B cell (primary cell): ENCODE measurements around the gene KIF14. TPM values are rescaled to one million over a fixed set of nuclear protein-coding genes. Genes with fewer than 3 reads are reported as not detected.

Experiments used
- ATAC-seq: fragments of 200-7000 bp; cut with Tn5 transposase; one replicate; pipeline ENCODE4 v1.10.0; 2021; ENCODE audit warnings: low read depth, mild to moderate bottlenecking, moderate number of reproducible peaks, moderate library complexity
- CTCF ChIA-PET: fragments of 350-600 bp; sonication (Branson Sonifier 250); formaldehyde crosslinking; loops from one replicate; lab custom pipeline; 2021; ENCODE audit warnings: antibody characterized with exemption, inconsistent platforms; lab: Charles Lee
- POLR2A ChIA-PET: fragments of 350-600 bp; sonication (Branson Sonifier 250); formaldehyde crosslinking; loops from one replicate; lab custom pipeline; 2021; ENCODE audit warnings: antibody characterized with exemption; lab: Charles Lee
- DNase-seq: peaks from one replicate; pipeline ENCODE4 v3.0.0; 2013
- H2AFZ ChIP-seq: 2 replicates; pipeline ENCODE4 v1.6.1; 2012; ENCODE audit warnings: mild to moderate bottlenecking, low read depth, low read length; ENCODE audit not compliant: insufficient read depth, poor library complexity, severe bottlenecking
- H3K27ac ChIP-seq, 2 donors: 1 replicate in 1 of 2; 2 replicates in 1 of 2; pipeline ENCODE4 v1.5.1; 2012 to 2013; ENCODE audit warnings: low read length in 2 of 2, mild to moderate bottlenecking in 2 of 2, moderate library complexity in 1 of 2
- H3K27me3 ChIP-seq, 4 experiments: fragments of 200-600 bp in 1 of 4; sonication (generic) in 1 of 4; replicated peaks in 1 of 4; 1 replicate in 2 of 4; 2 replicates in 2 of 4; pipeline versions ENCODE4 v1.6.1 to v1.7.0; 2013 to 2016; ENCODE audit warnings: low read length in 3 of 4, mild to moderate bottlenecking in 2 of 4, mixed read lengths in 1 of 4, moderate library complexity in 1 of 4; ENCODE audit not compliant: insufficient read depth in 4 of 4, control insufficient read depth in 3 of 4; ENCODE audit errors: control extremely low read depth in 1 of 4
- H3K36me3 ChIP-seq, 2 experiments: replicated peaks in 1 of 2; 1 replicate in 1 of 2; 2 replicates in 1 of 2; pipeline versions ENCODE4 v1.6.1 to v1.7.1; 2013; ENCODE audit warnings: low read length in 1 of 2; ENCODE audit not compliant: insufficient read depth in 2 of 2, control insufficient read depth in 1 of 2; ENCODE audit errors: control extremely low read depth in 1 of 2, extremely low read depth in 1 of 2
- H3K4me1 ChIP-seq, 2 donors: fragments of 200-600 bp in 1 of 2; sonication (generic) in 1 of 2; 1 replicate in 1 of 2; 2 replicates in 1 of 2; pipeline versions ENCODE4 v1.5.1 to v1.6.1; 2013 to 2017; ENCODE audit warnings: low read length in 2 of 2; ENCODE audit not compliant: control insufficient read depth in 2 of 2, insufficient read depth in 2 of 2
- H3K4me2 ChIP-seq: replicated peaks from 2 replicates; pipeline ENCODE3; 2012; ENCODE audit warnings: mild to moderate bottlenecking, low read depth, low read length; ENCODE audit not compliant: poor library complexity, severe bottlenecking
- H3K4me3 ChIP-seq, 5 experiments: fragments of 200-600 bp in 1 of 5; sonication (generic) in 1 of 5; 1 replicate in 3 of 5; 2 replicates in 2 of 5; pipeline versions ENCODE4 v1.5.1 to v1.7.0; 2011 to 2016; ENCODE audit warnings: low read length in 4 of 5, mild to moderate bottlenecking in 4 of 5, low read depth in 2 of 5, control low read depth in 1 of 5, moderate library complexity in 1 of 5; ENCODE audit not compliant: insufficient read depth in 1 of 5; ENCODE audit errors: control extremely low read depth in 1 of 5, extremely low read depth in 1 of 5
- H3K79me2 ChIP-seq: fragments of 200-600 bp; sonication (generic); one replicate; pipeline ENCODE4 v1.6.0; 2016; ENCODE audit warnings: low read length; ENCODE audit not compliant: control insufficient read depth, insufficient read depth
- H3K9ac ChIP-seq: fragments of 200-600 bp; sonication (generic); 2 replicates; pipeline ENCODE4 v1.6.1; 2017; ENCODE audit warnings: mild to moderate bottlenecking, low read length, moderate library complexity
- H3K9me3 ChIP-seq, 3 donors: one replicate each; pipeline versions ENCODE4 v1.6.1 to v1.7.1; 2013; ENCODE audit warnings: low read length in 2 of 3; ENCODE audit not compliant: control insufficient read depth in 2 of 3, insufficient read depth in 1 of 3; ENCODE audit errors: control extremely low read depth in 1 of 3
- H4K20me1 ChIP-seq: 2 replicates; pipeline ENCODE4 v1.6.0; 2012; ENCODE audit warnings: mild to moderate bottlenecking, low read length; ENCODE audit not compliant: insufficient read depth, control insufficient read depth, poor library complexity, severe bottlenecking
- H3K27ac Mint-ChIP-seq: one replicate; pipeline ENCODE4 v1.8.0; 2021; ENCODE audit warnings: mixed read lengths
- H3K27me3 Mint-ChIP-seq: one replicate; pipeline ENCODE4 v1.8.0; 2021; ENCODE audit warnings: mixed read lengths
- H3K4me1 Mint-ChIP-seq: one replicate; pipeline ENCODE4 v1.8.0; 2021; ENCODE audit warnings: mixed read lengths
- H3K4me3 Mint-ChIP-seq: one replicate; pipeline ENCODE4 v1.8.0; 2021; ENCODE audit warnings: mixed read lengths
- H3K9me3 Mint-ChIP-seq: one replicate; pipeline ENCODE4 v1.8.0; 2022; ENCODE audit warnings: mixed read lengths; ENCODE audit not compliant: insufficient read depth
- EZH2 ChIP-seq: IDR thresholded peaks from 2 replicates; pipeline ENCODE4 v1.6.1; 2012; ENCODE audit warnings: borderline replicate concordance, low read depth, mild to moderate bottlenecking, moderate library complexity, low read length; ENCODE audit not compliant: insufficient read depth, poor library complexity, severe bottlenecking
- WGBS: methylation state at CpG from one replicate; pipeline ENCODE4 v1.1.5; 2013; ENCODE audit warnings: missing lambda C conversion rate; ENCODE audit not compliant: insufficient coverage; 5-methylcytosine and 5-hydroxymethylcytosine counted together
- intact Hi-C: fragments of 100-400 bp; cut with micrococcal nuclease; formaldehyde crosslinking; loops from one replicate; pipeline ENCODE4 v1.10.0; 2022
- polyA plus RNA-seq: library from polyadenylated mRNA; depleted of rRNA; stranded (reverse); fragments of >200 nt; gene quantifications from 2 replicates; pipeline ENCODE4 v1.2.3, GENCODE V29; 2012
- total RNA-seq, 2 donors: library from RNA; stranded (reverse); fragments of 120-200 nt in 1 of 2; gene quantifications; 1 replicate in 1 of 2; 2 replicates in 1 of 2; pipeline versions ENCODE4 v1.2.3 to v1.2.4, GENCODE V29; 2013 to 2022
- TF ChIP-seq, protein P1 (sequence below): fragments of 200-600 bp; IDR thresholded peaks from one replicate; pipeline ENCODE4 v1.8.0; 2022; ENCODE audit warnings: antibody characterized with exemption, mild to moderate bottlenecking

KIF14 gene
- total and polyA plus RNA-seq, 2 donors (not counting 1 experiment from before 2014, with no cell fraction given) = 0.01 to 0.15 TPM

DNA sequence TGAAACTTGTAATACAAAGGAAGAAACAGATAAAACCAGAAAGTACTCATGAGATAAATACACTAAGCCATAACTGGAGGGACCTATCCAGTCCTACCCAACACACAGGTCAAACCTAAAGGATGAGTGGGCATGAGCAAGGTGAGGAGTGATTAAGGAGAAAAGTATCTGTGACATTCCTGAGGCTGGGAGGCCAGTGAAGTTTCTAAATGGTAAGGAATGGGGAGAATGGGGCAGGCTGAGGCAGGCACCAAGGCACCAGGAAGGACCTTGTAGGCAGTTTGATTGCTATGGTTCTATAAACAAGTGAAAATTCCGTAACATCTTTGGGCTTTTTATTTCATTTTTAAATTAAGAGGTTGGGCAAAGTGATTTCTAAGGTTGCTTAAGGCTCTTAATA lies 38.7 kb upstream of the KIF14 start:
- H3K4me1 ChIP-seq = peaks cover 0 to 7% of the 10 kb centered on the region in 2 donors
- intact Hi-C loops = no loop called here
- H3K27ac ChIP-seq = no peak overlapping the region
- H3K27me3 Mint-ChIP-seq = no peaks in the 10 kb centered on the region
- H3K4me1 Mint-ChIP-seq = peaks cover 18% of the 10 kb centered on the region
- H4K20me1 ChIP-seq = peaks cover 9% of the 10 kb centered on the region
- CTCF ChIA-PET = interaction anchor here (2.5 kb wide), 1 partner anchor 37 kb away, joined by 11 read pairs; no protein-coding TSS in a partner anchor
- H3K9me3 ChIP-seq = no peaks in the 10 kb centered on the region
- POLR2A ChIA-PET = no interaction called here
- no peak overlapping the region for H3K27ac Mint-ChIP-seq
- no peaks in the 10 kb centered on the region for H3K9me3 Mint-ChIP-seq
- H2AFZ ChIP-seq = no peak overlapping the region
- no peak overlapping the region for H3K4me3 ChIP-seq
- H3K27me3 ChIP-seq = no peaks in the 10 kb centered on the region
- no peak overlapping the region for H3K4me2 ChIP-seq
- no peak overlapping the region for H3K4me3 Mint-ChIP-seq
- H3K9ac ChIP-seq = no peak overlapping the region
- H3K79me2 ChIP-seq = no peaks in the 10 kb centered on the region
- ATAC-seq (no peak), DNase-seq (no peak)
- H3K36me3 ChIP-seq = peaks cover 0 to 61% of the 10 kb centered on the region in 2 experiments
- WGBS = no CpG with 5 or more reads among the region's 1 CpG
- TF ChIP-seq EZH2 = no peak
- TF ChIP-seq, protein P1, sequence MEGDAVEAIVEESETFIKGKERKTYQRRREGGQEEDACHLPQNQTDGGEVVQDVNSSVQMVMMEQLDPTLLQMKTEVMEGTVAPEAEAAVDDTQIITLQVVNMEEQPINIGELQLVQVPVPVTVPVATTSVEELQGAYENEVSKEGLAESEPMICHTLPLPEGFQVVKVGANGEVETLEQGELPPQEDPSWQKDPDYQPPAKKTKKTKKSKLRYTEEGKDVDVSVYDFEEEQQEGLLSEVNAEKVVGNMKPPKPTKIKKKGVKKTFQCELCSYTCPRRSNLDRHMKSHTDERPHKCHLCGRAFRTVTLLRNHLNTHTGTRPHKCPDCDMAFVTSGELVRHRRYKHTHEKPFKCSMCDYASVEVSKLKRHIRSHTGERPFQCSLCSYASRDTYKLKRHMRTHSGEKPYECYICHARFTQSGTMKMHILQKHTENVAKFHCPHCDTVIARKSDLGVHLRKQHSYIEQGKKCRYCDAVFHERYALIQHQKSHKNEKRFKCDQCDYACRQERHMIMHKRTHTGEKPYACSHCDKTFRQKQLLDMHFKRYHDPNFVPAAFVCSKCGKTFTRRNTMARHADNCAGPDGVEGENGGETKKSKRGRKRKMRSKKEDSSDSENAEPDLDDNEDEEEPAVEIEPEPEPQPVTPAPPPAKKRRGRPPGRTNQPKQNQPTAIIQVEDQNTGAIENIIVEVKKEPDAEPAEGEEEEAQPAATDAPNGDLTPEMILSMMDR = no peak

DNA sequence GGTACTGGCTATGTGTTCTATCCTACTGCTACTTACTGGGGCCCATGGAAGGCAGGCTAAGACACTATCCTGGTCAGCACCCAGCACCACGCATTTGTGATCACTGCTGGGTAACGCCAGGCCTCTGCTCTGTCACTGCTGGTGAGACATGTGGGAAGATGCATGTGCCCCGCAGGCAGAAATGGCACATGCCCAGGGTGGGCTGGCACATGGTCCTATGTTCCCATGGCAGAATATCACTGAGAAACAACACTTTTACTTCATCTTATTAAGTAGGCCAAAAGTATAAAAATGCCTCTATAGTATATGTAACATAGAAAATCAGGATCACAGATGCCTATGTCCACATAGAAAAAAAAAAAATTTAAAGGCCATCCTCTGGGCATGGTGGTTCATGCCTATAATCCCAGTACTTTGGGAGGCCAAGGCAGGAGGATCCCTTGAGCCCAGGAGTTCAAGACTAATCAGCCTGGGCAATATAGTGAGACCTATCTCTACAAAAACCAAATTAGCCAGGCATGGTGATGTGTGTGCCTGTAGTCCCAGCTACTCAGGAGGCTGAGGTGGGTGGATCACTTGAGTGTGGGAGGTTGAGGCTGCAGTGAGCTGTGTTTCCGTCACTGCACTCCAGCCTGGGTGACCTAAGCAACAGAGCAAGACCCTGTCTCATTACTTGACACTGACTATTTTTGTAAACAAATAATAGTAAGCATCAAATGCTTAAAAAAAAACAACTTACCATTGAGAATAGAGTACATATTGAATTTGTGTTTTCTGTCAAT lies 37.7 kb upstream of the KIF14 start:
- Mint-ChIP-seq H3K27me3 (no peaks in the 10 kb centered on the region), H3K4me1 (peaks cover 19% of the 10 kb centered on the region), H3K9me3 (no peaks in the 10 kb centered on the region), H3K4me3 (no peak overlapping the region), H3K27ac (no peak overlapping the region)
- H3K4me2 ChIP-seq = no peak overlapping the region
- H3K36me3 ChIP-seq = peaks cover 0 to 54% of the 10 kb centered on the region in 2 experiments
- no peaks in the 10 kb centered on the region for H3K9me3 ChIP-seq
- no peaks in the 10 kb centered on the region for H3K79me2 ChIP-seq
- H3K27ac ChIP-seq = no peak overlapping the region
- H3K9ac ChIP-seq = no peak overlapping the region
- TF ChIP-seq, protein P1 = no peak
- no peak for TF ChIP-seq EZH2
- ATAC-seq (no peak), DNase-seq (no peak)
- H2AFZ ChIP-seq = no peak overlapping the region
- H3K4me3 ChIP-seq = no peak overlapping the region
- intact Hi-C loops = no loop called here
- H4K20me1 ChIP-seq = peaks cover 9% of the 10 kb centered on the region
- POLR2A ChIA-PET = no interaction called here
- WGBS = 100% methylated on average over 2 of the region's 4 CpGs
- peaks cover 0 to 7% of the 10 kb centered on the region in 2 donors for H3K4me1 ChIP-seq
- CTCF ChIA-PET = interaction anchor here (2.5 kb wide), 1 partner anchor 36 kb away, joined by 11 read pairs; no protein-coding TSS in a partner anchor
- H3K27me3 ChIP-seq = no peaks in the 10 kb centered on the region
